Heart right ventricle (tissue), 16 donors: Measurements from ENCODE around the gene TMEM45A. TPM values are rescaled to one million over a fixed set of nuclear protein-coding genes. Genes with fewer than 3 reads are reported as not detected.

Source experiments
- ATAC-seq, 8 donors: fragments of 200-7000 bp; cut with Tn5 transposase; one replicate each; pipeline ENCODE4 v1.9.1; 2020; ENCODE audit warnings: mild to moderate bottlenecking in 8 of 8, moderate library complexity in 8 of 8, moderate number of reproducible peaks in 1 of 8
- DNase-seq, 2 donors: peaks; one replicate each; pipeline ENCODE4 v3.0.0-alpha.2; 2020
- H3K27ac ChIP-seq, 10 donors: fragments of 200-600 bp; sonication (generic) in 2 of 10; one replicate each; pipeline versions ENCODE4 v1.5.0 to v1.8.0; 2020 to 2022; ENCODE audit warnings: mild to moderate bottlenecking in 3 of 10
- H3K27me3 ChIP-seq, 7 donors: fragments of 200-600 bp; one replicate each; pipeline ENCODE4 v1.8.0; 2021 to 2022; ENCODE audit warnings: mild to moderate bottlenecking in 2 of 7
- H3K36me3 ChIP-seq, 9 donors: fragments of 200-600 bp; sonication (generic) in 1 of 9; one replicate each; pipeline versions ENCODE4 v1.5.0 to v1.8.0; 2020 to 2022; ENCODE audit warnings: mild to moderate bottlenecking in 2 of 9
- H3K4me1 ChIP-seq, 9 donors: fragments of 200-600 bp; sonication (generic) in 1 of 9; one replicate each; pipeline versions ENCODE4 v1.5.0 to v1.8.0; 2020 to 2022; ENCODE audit warnings: mild to moderate bottlenecking in 4 of 9
- H3K4me3 ChIP-seq, 10 donors: fragments of 200-600 bp; sonication (generic) in 2 of 10; one replicate each; pipeline versions ENCODE4 v1.5.0 to v1.8.0; 2020 to 2022; ENCODE audit warnings: mild to moderate bottlenecking in 7 of 10, moderate library complexity in 2 of 10
- H3K9me3 ChIP-seq, 11 donors: fragments of 200-600 bp in 10 of 11; sonication (generic) in 2 of 11; one replicate each; pipeline versions ENCODE4 v1.5.0 to v1.8.0; 2013 to 2022; ENCODE audit warnings: mild to moderate bottlenecking in 2 of 11, control low read depth in 1 of 11, moderate library complexity in 1 of 11
- CTCF ChIP-seq, 9 donors: fragments of 200-600 bp; sonication (generic) in 2 of 9; IDR thresholded peaks; one replicate each; pipeline versions ENCODE4 v1.5.0 to v1.8.0; 2021 to 2022; ENCODE audit warnings: antibody characterized with exemption in 9 of 9, mild to moderate bottlenecking in 5 of 9, moderate library complexity in 1 of 9
- WGBS, 2 donors: extraction: QIAGEN DNeasy Blood & Tissue Kit; methylation state at CpG; one replicate each; pipeline ENCODE4 v1.1.7; 2013; ENCODE audit warnings: inconsistent platforms in 1 of 2; 5-methylcytosine and 5-hydroxymethylcytosine counted together
- intact Hi-C, 10 donors: fragments of 100-400 bp; cut with DNase I; formaldehyde crosslinking; loops; one replicate each; pipeline versions ENCODE4 v1.11.1 to v1.14.2; 2022
- polyA plus RNA-seq, 2 donors: library from polyadenylated mRNA; stranded (reverse); fragments of 200-250 nt; gene quantifications; one replicate each; pipeline ENCODE4 v1.2.3, GENCODE V29; 2013
- total RNA-seq, 10 donors: library from RNA; stranded (reverse); fragmentation: NEBNext Ultra II Directional in 3 of 10; extraction: Animal tissue kit (Norgen Biotek cat#: 25700) in 3 of 10; gene quantifications; one replicate each; pipeline versions ENCODE4 v1.2.1 to v1.2.4, GENCODE V29; 2021 to 2023
- donor health status: Arrhythmogenic right ventricular cardiomyopathy.
- donor health status: ischemic (EF 13 %, LVEDD 7.1; RV severe dilation, severe dysfunction).
- donor health status: healthy with polysubstance abuse.
- donor health status: DM: no; HTN: yes; CAD: no.
- donor health status: DM: no; HTN: no; CAD: no.
- donor health status: ischemic (EF 25% LVEDD 6.9; RV normal size, moderate dysfunction).
- donor health status: ischemic (EF 25% LVEDD 5.7; RV mildly dilated, moderate dysfunction).
- donor health status: healthy.
- donor health status: DM: yes; HTN: yes; CAD: no.
- donor health status: Ischemic cardiomyopathy.
- donor health status: ischemic (EF 35%, LVEDD 5.7; RV mildly dilated, moderate dysfunction).
- donor health status: nonischemic (EF 11% LVEDD 7.7; RV severe dilation, severe dysfunction).
- donor health status: DM: yes; HTN: yes; CAD: no.
- donor health status: PGD.
- donor health status: ischemic (EF 29% LVEDD 5.4; RV normal size, mild dysfunction).
- donor health status: nonischemic (EF 23%, LVEDD 6.1; RV moderate dilation, normal function).

TMEM45A gene
- total and polyA plus RNA-seq, 12 donors: 0.80 to 16.1 (median 2.5) TPM

- ATAC-seq: no peak
- Histone ChIP-seq H3K4me3 (no peak overlapping the region), H3K9me3 (no peaks in the 10 kb centered on the region), H3K27me3 (peaks cover 0 to 13% (median 0%) of the 10 kb centered on the region in 7 donors), H3K27ac (no peak overlapping the region), H3K4me1 (peaks cover 0 to 18% (median 0%) of the 10 kb centered on the region in 9 donors), H3K36me3 (no peaks in the 10 kb centered on the region)
- intact Hi-C loops: no loop called here
- no peak for DNase-seq
- no peak for TF ChIP-seq CTCF (IDR thresholded peaks at IDR 0.05)
Measured at GRCh38 chr3:100606894-100607512, 114.6 kb downstream of the TMEM45A start.

GRCh38 chr3:100609305-100609704 lies 116.9 kb downstream of the TMEM45A start, which contains the start of gene ADGRG7:
Gene ADGRG7 (plus strand): TSS chr3:100609601. CDS start chr3:100609857, 256 bp downstream.
- H3K36me3 ChIP-seq: no peaks in the 10 kb centered on the region
- DNase-seq (no peak), ATAC-seq (no peak)
- intact Hi-C loops: no loop called here
- no peak within 1 kb of the TSS for H3K27ac ChIP-seq
- H3K4me3 ChIP-seq: no peak within 1 kb of the TSS
- WGBS, 2 donors: 57 to 62% methylated on average over 2 of the region's 2 CpGs
- H3K9me3 ChIP-seq: no peaks in the 10 kb centered on the region
- peaks cover 0 to 13% (median 0%) of the 10 kb centered on the region in 7 donors for H3K27me3 ChIP-seq
- TF ChIP-seq CTCF (IDR thresholded peaks at IDR 0.05): no peak
- no peaks in the 10 kb centered on the region for H3K4me1 ChIP-seq

- no peak for TF ChIP-seq CTCF (IDR thresholded peaks at IDR 0.05)
- H3K4me3 ChIP-seq: no peak overlapping the region
- DNase-seq (no peak), ATAC-seq (no peak)
- intact Hi-C loops: no loop called here
- no peaks in the 10 kb centered on the region for H3K9me3 ChIP-seq
- 76 to 78% methylated on average over 2 of the region's 2 CpGs for WGBS, 2 donors
- peaks cover 0 to 13% (median 0%) of the 10 kb centered on the region in 7 donors for H3K27me3 ChIP-seq
- H3K36me3 ChIP-seq: no peaks in the 10 kb centered on the region
- no peaks in the 10 kb centered on the region for H3K4me1 ChIP-seq
- no peak overlapping the region for H3K27ac ChIP-seq
Measured at GRCh38 chr3:100609963-100610362, 117.5 kb downstream of the TMEM45A start.

- Histone ChIP-seq H3K27ac (no peak overlapping the region), H3K27me3 (peaks cover 0 to 13% (median 0%) of the 10 kb centered on the region in 7 donors), H3K9me3 (no peaks in the 10 kb centered on the region), H3K36me3 (no peaks in the 10 kb centered on the region), H3K4me3 (no peak overlapping the region), H3K4me1 (no peaks in the 10 kb centered on the region)
- intact Hi-C loops: no loop called here
- ATAC-seq: no peak
- 76 to 77% methylated on average over 3 of the region's 3 CpGs for WGBS, 2 donors
- no peak for DNase-seq
- TF ChIP-seq CTCF (IDR thresholded peaks at IDR 0.05): no peak
Measured at GRCh38 chr3:100611221-100611620, 118.8 kb downstream of the TMEM45A start.
